Stimulated activated CD4-positive, alpha-beta T cell treated with anti-CD3 and anti-CD28 coated beads, Interleukin-1b, Interleukin-23, amount 100 ng/mL, for 1 hour (primary cell): Measurements from ENCODE around the gene STXBP6.

Source experiments
- DNase-seq, 2 donors: peaks; one replicate each; pipeline ENCODE4 v3.0.0-alpha.2; 2020; ENCODE audit warnings: low read depth in 2 of 2

Gene STXBP6

GRCh38 chr14:25049568-25050268 is at the start of gene STXBP6:
Gene STXBP6, minus strand, starts transcription at chr14:25050147. Its CDS starts 75,329 bp downstream, at chr14:24974818.
- DNase-seq: no peak

- no peak for DNase-seq
Measured at GRCh38 chr14:25097120-25097519, 47.2 kb upstream of the STXBP6 start.

- no peak for DNase-seq
Measured at GRCh38 chr14:25095736-25096437, 45.9 kb upstream of the STXBP6 start.

- DNase-seq: no peak
Measured at GRCh38 chr14:25094171-25094907, 44.4 kb upstream of the STXBP6 start.

GRCh38 chr14:25092258-25092740 is 42.4 kb upstream of the STXBP6 start:
- no peak for DNase-seq

- no peak for DNase-seq
Measured at GRCh38 chr14:25090716-25091454, 40.9 kb upstream of the STXBP6 start.

- DNase-seq: no peak
Measured at GRCh38 chr14:25090256-25090655, 40.3 kb upstream of the STXBP6 start.

- no peak for DNase-seq
Measured at GRCh38 chr14:25089496-25089895, 39.5 kb upstream of the STXBP6 start.

GRCh38 chr14:25086821-25087396 is 37.0 kb upstream of the STXBP6 start:
- DNase-seq: no peak

- DNase-seq: no peak
Measured at GRCh38 chr14:25086081-25086480, 36.1 kb upstream of the STXBP6 start.

- DNase-seq: no peak
Measured at GRCh38 chr14:25080682-25081081, 30.7 kb upstream of the STXBP6 start.

GRCh38 chr14:25079311-25079710 is 29.4 kb upstream of the STXBP6 start:
- no peak for DNase-seq

- DNase-seq: no peak
Measured at GRCh38 chr14:25074099-25074685, 24.2 kb upstream of the STXBP6 start.

- no peak for DNase-seq
Measured at GRCh38 chr14:25069879-25070278, 19.9 kb upstream of the STXBP6 start.

- no peak for DNase-seq
Measured at GRCh38 chr14:25067600-25067999, 17.7 kb upstream of the STXBP6 start.

GRCh38 chr14:25062022-25062321 is 12.0 kb upstream of the STXBP6 start:
- DNase-seq: no peak

- no peak for DNase-seq
Measured at GRCh38 chr14:25056688-25057078, 6.7 kb upstream of the STXBP6 start.

- no peak for DNase-seq
Measured at GRCh38 chr14:25055992-25056687, 6.2 kb upstream of the STXBP6 start.

GRCh38 chr14:25055005-25055404 is 5.1 kb upstream of the STXBP6 start:
- no peak for DNase-seq

- DNase-seq: no peak
Measured at GRCh38 chr14:25053585-25053984, 3.6 kb upstream of the STXBP6 start.

GRCh38 chr14:25052921-25053320 is 3.0 kb upstream of the STXBP6 start:
- DNase-seq: no peak
